ENCODE results near the gene RASSF1. TPM values are rescaled to one million over a fixed set of nuclear protein-coding genes. Genes with fewer than 3 reads are reported as not detected.

Gene RASSF1
- total and polyA plus RNA-seq, 2 donors: 17.6 to 40.3 TPM

GRCh38 chr3:50330330-50330729, 10.3 kb downstream of the RASSF1 start:
- H3K27ac ChIP-seq (ENCODE audit: low read depth in 1 of 2, low read length in 1 of 2): no peak overlapping the region
- no peak overlapping the region for H3K4me3 ChIP-seq (ENCODE audit: low read length in 2 of 2)
- peaks cover 40 to 60% of the 10 kb centered on the region in 2 donors for H3K36me3 ChIP-seq (ENCODE audit: control insufficient read depth in 2 of 2, insufficient read depth in 2 of 2, low read length in 1 of 2)
- H3K4me1 ChIP-seq (ENCODE audit: control insufficient read depth in 2 of 2, insufficient read depth in 2 of 2, low read length in 2 of 2): peaks cover 5 to 34% of the 10 kb centered on the region in 2 donors
- H3K9me3 ChIP-seq (ENCODE audit: control insufficient read depth in 2 of 2, insufficient read depth in 1 of 2, low read length in 1 of 2): peaks cover 0 to 4% of the 10 kb centered on the region in 2 donors
- no peak for DNase-seq (ENCODE audit: low read depth in 6 of 9, low spot score in 9 of 9)
- H3K27me3 ChIP-seq (ENCODE audit: control insufficient read depth in 2 of 2, insufficient read depth in 1 of 2, low read length in 1 of 2): no peaks in the 10 kb centered on the region
- WGBS: 98% methylated on average over 10 of the region's 10 CpGs

DNA sequence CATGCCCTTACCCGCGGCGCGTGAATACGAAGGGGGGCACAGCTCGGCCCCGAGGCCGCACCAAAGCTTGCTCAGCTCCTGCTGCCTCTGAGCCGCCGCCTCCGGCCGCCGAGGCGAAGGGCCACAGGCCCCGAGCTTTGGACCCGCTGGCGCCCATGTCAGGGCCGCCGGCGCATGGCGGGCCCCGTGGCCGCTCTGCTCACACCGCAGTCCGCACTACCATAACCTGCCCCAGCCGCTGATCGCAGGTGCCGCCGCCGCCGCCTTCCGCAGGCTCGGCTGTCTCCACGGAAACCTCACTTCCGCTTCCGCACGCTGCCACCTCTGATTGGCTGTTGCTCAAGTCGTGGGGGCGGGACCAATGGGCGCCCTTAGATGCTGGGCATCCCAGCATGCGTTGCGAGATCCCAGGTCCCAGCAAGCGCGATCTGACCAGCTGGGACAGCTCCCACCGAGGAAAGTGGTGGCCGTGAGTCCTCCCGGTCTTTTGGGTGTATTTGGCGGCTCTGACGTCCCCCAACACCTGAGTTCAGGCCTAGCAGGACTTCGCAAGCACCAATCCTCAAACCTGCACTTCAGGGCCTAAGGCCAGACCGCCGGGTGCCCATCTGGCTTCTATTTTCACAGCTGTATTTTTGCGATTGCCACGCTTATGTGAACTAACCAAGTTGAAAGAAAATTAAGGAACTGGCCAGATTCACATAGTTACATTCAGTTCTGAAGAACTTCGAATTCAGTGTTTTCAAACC, 12.5 kb downstream of the RASSF1 start, which contains the start of gene TUSC2:
Gene TUSC2, minus strand, starts transcription at position 281 of the 749 bp plus-strand sequence. Its CDS starts 124 bp downstream, at position 157.
- Histone ChIP-seq H3K36me3 (ENCODE audit: control insufficient read depth in 2 of 2, insufficient read depth in 2 of 2, low read length in 1 of 2) (peaks cover 47 to 53% of the 10 kb centered on the region in 2 donors), H3K4me3 (ENCODE audit: low read length in 2 of 2) (peak within 1 kb of the TSS; percentile 81 to 88), H3K4me1 (ENCODE audit: control insufficient read depth in 2 of 2, insufficient read depth in 2 of 2, low read length in 2 of 2) (peaks cover 5 to 20% of the 10 kb centered on the region in 2 donors), H3K9me3 (ENCODE audit: control insufficient read depth in 2 of 2, insufficient read depth in 1 of 2, low read length in 1 of 2) (peaks cover 0 to 4% of the 10 kb centered on the region in 2 donors), H3K27ac (ENCODE audit: low read depth in 1 of 2, low read length in 1 of 2) (peak within 1 kb of the TSS; percentile 82 to 86), H3K27me3 (ENCODE audit: control insufficient read depth in 2 of 2, insufficient read depth in 1 of 2, low read length in 1 of 2) (no peaks in the 10 kb centered on the region)
- peak; percentile 91 to 99 (median 97) for DNase-seq (ENCODE audit: low read depth in 6 of 9, low spot score in 9 of 9)
- 4% methylated on average over 55 of the region's 55 CpGs for WGBS

DNA sequence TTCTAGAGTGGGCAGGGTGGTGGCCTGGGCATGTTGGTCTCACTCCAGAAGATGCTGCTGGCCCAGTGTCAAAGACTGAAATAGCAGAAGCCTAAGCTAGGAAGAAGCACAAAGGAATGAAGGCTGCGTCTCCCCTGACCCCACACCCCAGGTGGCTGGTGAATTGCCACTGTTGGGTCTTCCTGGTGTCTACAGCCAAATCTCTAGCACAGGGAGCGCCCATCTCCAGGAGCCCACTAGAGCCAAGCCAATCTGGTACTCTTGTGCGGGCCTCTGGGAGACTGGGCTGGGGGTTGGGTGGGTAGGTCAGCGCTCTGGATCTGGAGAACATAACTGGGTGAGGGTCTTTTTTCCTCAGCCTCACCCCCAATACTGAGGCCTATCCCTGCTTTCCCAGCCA, 13.5 kb downstream of the RASSF1 start:
- DNase-seq (ENCODE audit: low read depth in 6 of 9, low spot score in 9 of 9): no peak
- Histone ChIP-seq H3K27ac (ENCODE audit: low read depth in 1 of 2, low read length in 1 of 2) (no peak overlapping the region), H3K4me3 (ENCODE audit: low read length in 2 of 2) (peak overlapping the region; percentile 81 to 88), H3K36me3 (ENCODE audit: control insufficient read depth in 2 of 2, insufficient read depth in 2 of 2, low read length in 1 of 2) (peaks cover 44 to 48% of the 10 kb centered on the region in 2 donors), H3K4me1 (ENCODE audit: control insufficient read depth in 2 of 2, insufficient read depth in 2 of 2, low read length in 2 of 2) (peaks cover 7 to 24% of the 10 kb centered on the region in 2 donors), H3K27me3 (ENCODE audit: control insufficient read depth in 2 of 2, insufficient read depth in 1 of 2, low read length in 1 of 2) (no peaks in the 10 kb centered on the region), H3K9me3 (ENCODE audit: control insufficient read depth in 2 of 2, insufficient read depth in 1 of 2, low read length in 1 of 2) (peaks cover 0 to 4% of the 10 kb centered on the region in 2 donors)
- WGBS: 86% methylated on average over 4 of the region's 4 CpGs

- Histone ChIP-seq H3K36me3 (ENCODE audit: control insufficient read depth in 2 of 2, insufficient read depth in 2 of 2, low read length in 1 of 2) (peaks cover 35 to 38% of the 10 kb centered on the region in 2 donors), H3K4me1 (ENCODE audit: control insufficient read depth in 2 of 2, insufficient read depth in 2 of 2, low read length in 2 of 2) (peaks cover 9 to 29% of the 10 kb centered on the region in 2 donors), H3K27me3 (ENCODE audit: control insufficient read depth in 2 of 2, insufficient read depth in 1 of 2, low read length in 1 of 2) (no peaks in the 10 kb centered on the region), H3K4me3 (ENCODE audit: low read length in 2 of 2) (no peak overlapping the region), H3K9me3 (ENCODE audit: control insufficient read depth in 2 of 2, insufficient read depth in 1 of 2, low read length in 1 of 2) (peaks cover 0 to 4% of the 10 kb centered on the region in 2 donors), H3K27ac (ENCODE audit: low read depth in 1 of 2, low read length in 1 of 2) (no peak overlapping the region)
- 96% methylated on average over 8 of the region's 8 CpGs for WGBS
- no peak for DNase-seq (ENCODE audit: low read depth in 6 of 9, low spot score in 9 of 9)
Observed at GRCh38 chr3:50326182-50326541, 14.5 kb downstream of the RASSF1 start.

DNA sequence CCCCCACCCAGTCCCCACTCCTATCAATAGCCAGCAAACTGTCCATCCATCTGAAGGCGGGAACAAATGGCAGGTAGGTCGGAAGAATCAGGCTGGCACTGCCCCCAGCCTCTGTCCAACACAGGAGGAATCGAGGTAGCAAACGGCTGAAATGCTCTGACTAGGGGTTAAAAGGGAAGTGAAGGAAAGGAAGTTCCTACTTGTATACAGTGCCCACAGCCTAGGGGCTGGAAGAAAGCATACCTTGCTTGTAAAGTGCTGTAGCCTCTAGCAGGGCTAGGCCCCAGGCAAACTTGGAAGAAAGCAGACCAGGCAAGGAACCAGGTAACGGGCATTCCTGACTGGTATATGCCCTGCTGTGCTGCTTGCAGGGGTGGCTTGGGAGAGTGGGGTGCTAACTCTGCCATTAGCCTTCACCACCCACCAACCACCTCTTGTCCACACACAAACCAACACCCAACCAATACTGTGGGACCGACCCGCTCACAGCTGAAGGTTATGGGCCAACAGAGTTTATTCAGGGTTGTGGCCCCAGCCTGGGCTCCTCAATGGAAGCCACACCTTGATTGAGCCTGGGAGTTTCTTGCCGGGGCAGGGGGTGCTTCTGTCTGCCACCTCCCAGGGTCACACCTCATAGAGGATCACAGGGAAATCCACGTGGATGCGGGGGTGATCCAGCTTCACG, 15.0 kb downstream of the RASSF1 start:
- H3K27ac ChIP-seq (ENCODE audit: low read depth in 1 of 2, low read length in 1 of 2): no peak overlapping the region
- H3K27me3 ChIP-seq (ENCODE audit: control insufficient read depth in 2 of 2, insufficient read depth in 1 of 2, low read length in 1 of 2): no peaks in the 10 kb centered on the region
- H3K9me3 ChIP-seq (ENCODE audit: control insufficient read depth in 2 of 2, insufficient read depth in 1 of 2, low read length in 1 of 2): peaks cover 0 to 4% of the 10 kb centered on the region in 2 donors
- peaks cover 30 to 33% of the 10 kb centered on the region in 2 donors for H3K36me3 ChIP-seq (ENCODE audit: control insufficient read depth in 2 of 2, insufficient read depth in 2 of 2, low read length in 1 of 2)
- DNase-seq (ENCODE audit: low read depth in 6 of 9, low spot score in 9 of 9): no peak
- no peak overlapping the region for H3K4me3 ChIP-seq (ENCODE audit: low read length in 2 of 2)
- WGBS: 94% methylated on average over 11 of the region's 11 CpGs
- H3K4me1 ChIP-seq (ENCODE audit: control insufficient read depth in 2 of 2, insufficient read depth in 2 of 2, low read length in 2 of 2): peaks cover 9 to 31% of the 10 kb centered on the region in 2 donors

GRCh38 chr3:50325113-50325480, 15.5 kb downstream of the RASSF1 start:
- Histone ChIP-seq H3K9me3 (ENCODE audit: control insufficient read depth in 2 of 2, insufficient read depth in 1 of 2, low read length in 1 of 2) (peaks cover 0 to 4% of the 10 kb centered on the region in 2 donors), H3K27ac (ENCODE audit: low read depth in 1 of 2, low read length in 1 of 2) (no peak overlapping the region), H3K36me3 (ENCODE audit: control insufficient read depth in 2 of 2, insufficient read depth in 2 of 2, low read length in 1 of 2) (peaks cover 25 to 28% of the 10 kb centered on the region in 2 donors), H3K4me1 (ENCODE audit: control insufficient read depth in 2 of 2, insufficient read depth in 2 of 2, low read length in 2 of 2) (peaks cover 14 to 37% of the 10 kb centered on the region in 2 donors), H3K4me3 (ENCODE audit: low read length in 2 of 2) (no peak overlapping the region), H3K27me3 (ENCODE audit: control insufficient read depth in 2 of 2, insufficient read depth in 1 of 2, low read length in 1 of 2) (no peaks in the 10 kb centered on the region)
- DNase-seq (ENCODE audit: low read depth in 6 of 9, low spot score in 9 of 9): no peak
- WGBS: 95% methylated on average over 2 of the region's 2 CpGs

DNA sequence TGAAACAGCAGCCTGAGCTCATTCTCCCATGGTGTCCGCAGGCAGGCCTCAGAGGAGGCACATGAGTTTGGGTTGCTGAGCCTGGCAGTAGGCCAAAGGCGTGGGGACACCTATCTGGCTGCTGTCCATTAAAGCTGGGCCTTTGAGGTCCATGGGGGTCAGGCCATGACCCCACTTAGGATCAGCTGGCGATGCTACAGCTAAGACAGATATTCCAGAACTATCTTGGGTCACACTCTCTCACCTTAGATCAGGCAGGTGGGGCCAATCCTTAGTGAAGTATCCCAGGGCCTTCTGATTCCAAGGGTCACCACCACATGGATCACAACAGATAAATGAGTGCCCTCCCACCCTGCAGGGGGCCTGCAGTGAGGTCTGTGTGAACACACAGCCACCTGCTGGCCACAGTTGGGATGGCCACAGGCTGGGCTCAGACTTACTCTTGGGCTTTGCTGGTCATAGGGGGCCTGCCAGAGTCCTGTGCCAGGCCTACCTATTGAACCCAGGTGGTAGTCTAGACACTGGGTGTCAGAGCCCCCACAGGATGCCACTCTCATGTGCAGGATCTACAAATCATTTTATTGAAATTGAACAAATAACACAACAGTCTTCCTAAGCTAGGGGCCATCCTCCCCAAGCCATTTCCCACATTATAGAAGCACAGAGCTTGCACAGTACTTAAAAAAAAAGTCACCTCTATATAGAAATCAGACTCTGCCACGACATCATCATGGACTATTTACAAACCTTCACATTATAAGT, 16.1 kb downstream of the RASSF1 start:
- no peaks in the 10 kb centered on the region for H3K27me3 ChIP-seq (ENCODE audit: control insufficient read depth in 2 of 2, insufficient read depth in 1 of 2, low read length in 1 of 2)
- peaks cover 0 to 4% of the 10 kb centered on the region in 2 donors for H3K9me3 ChIP-seq (ENCODE audit: control insufficient read depth in 2 of 2, insufficient read depth in 1 of 2, low read length in 1 of 2)
- peaks cover 19 to 23% of the 10 kb centered on the region in 2 donors for H3K36me3 ChIP-seq (ENCODE audit: control insufficient read depth in 2 of 2, insufficient read depth in 2 of 2, low read length in 1 of 2)
- DNase-seq (ENCODE audit: low read depth in 6 of 9, low spot score in 9 of 9): peak in 2 of 9 donors; percentile 60 to 61
- WGBS: 74% methylated on average over 4 of the region's 4 CpGs
- peaks cover 14 to 40% of the 10 kb centered on the region in 2 donors for H3K4me1 ChIP-seq (ENCODE audit: control insufficient read depth in 2 of 2, insufficient read depth in 2 of 2, low read length in 2 of 2)
- no peak overlapping the region for H3K4me3 ChIP-seq (ENCODE audit: low read length in 2 of 2)
- peak overlapping the region in 1 of 2 donors; percentile 37 for H3K27ac ChIP-seq (ENCODE audit: low read depth in 1 of 2, low read length in 1 of 2)

DNA sequence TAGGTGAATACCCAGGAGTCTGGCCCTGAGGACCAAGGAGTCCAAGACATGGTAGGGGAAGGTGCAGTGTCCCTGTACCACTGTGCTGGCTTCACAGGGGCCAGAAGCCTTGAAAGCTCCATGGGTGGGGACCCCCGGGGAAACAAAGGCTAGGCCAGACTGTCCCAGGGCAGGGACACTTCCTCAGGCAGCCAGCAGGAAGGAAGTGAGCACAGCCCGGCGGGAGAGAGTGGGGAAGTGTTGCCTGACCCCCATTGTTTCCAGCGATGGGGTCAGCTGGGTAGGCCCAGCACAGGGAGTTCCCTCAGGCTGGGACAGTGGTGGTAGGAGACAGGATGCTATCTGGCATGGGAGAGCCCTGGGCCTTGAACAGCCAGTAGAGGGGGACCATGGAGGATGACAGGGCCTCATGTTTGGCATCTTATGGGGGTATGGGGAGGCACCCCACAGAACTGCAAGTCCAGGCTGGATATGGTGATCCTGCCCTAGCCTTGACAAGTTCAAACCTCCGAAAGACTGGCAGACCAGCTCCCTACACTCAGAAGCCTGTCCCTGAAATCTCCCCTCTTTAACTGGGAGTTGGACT, 16.9 kb downstream of the RASSF1 start:
- Histone ChIP-seq H3K27ac (ENCODE audit: low read depth in 1 of 2, low read length in 1 of 2) (peak overlapping the region in 1 of 2 donors; percentile 37), H3K4me1 (ENCODE audit: control insufficient read depth in 2 of 2, insufficient read depth in 2 of 2, low read length in 2 of 2) (peaks cover 14 to 46% of the 10 kb centered on the region in 2 donors), H3K36me3 (ENCODE audit: control insufficient read depth in 2 of 2, insufficient read depth in 2 of 2, low read length in 1 of 2) (peaks cover 18 to 20% of the 10 kb centered on the region in 2 donors), H3K9me3 (ENCODE audit: control insufficient read depth in 2 of 2, insufficient read depth in 1 of 2, low read length in 1 of 2) (peaks cover 0 to 4% of the 10 kb centered on the region in 2 donors), H3K27me3 (ENCODE audit: control insufficient read depth in 2 of 2, insufficient read depth in 1 of 2, low read length in 1 of 2) (no peaks in the 10 kb centered on the region), H3K4me3 (ENCODE audit: low read length in 2 of 2) (no peak overlapping the region)
- WGBS: 82% methylated on average over 5 of the region's 5 CpGs
- DNase-seq (ENCODE audit: low read depth in 6 of 9, low spot score in 9 of 9): no peak

All from thymus (tissue), 11 donors.